ENCODE measurements around the gene RAP2A.

DNA sequence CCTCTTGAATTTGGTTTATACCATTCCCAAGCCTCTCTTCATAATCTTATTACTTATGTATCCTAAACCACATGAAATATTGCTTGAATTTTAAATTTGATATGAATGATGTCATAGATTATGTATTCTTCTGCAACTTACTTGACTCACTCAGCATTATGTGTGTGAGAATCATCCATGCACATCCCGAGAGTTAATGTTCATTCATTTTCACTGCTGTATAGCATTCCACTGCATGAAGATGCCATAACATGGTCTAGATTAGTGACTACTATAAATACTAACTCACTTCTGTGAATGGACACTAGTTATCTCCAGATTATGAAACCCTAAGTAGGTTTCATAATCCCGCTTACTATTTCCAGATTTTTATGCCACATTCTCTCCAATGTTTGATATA lies 25.0 kb upstream of the RAP2A start:
- TF ChIP-seq, protein P1, sequence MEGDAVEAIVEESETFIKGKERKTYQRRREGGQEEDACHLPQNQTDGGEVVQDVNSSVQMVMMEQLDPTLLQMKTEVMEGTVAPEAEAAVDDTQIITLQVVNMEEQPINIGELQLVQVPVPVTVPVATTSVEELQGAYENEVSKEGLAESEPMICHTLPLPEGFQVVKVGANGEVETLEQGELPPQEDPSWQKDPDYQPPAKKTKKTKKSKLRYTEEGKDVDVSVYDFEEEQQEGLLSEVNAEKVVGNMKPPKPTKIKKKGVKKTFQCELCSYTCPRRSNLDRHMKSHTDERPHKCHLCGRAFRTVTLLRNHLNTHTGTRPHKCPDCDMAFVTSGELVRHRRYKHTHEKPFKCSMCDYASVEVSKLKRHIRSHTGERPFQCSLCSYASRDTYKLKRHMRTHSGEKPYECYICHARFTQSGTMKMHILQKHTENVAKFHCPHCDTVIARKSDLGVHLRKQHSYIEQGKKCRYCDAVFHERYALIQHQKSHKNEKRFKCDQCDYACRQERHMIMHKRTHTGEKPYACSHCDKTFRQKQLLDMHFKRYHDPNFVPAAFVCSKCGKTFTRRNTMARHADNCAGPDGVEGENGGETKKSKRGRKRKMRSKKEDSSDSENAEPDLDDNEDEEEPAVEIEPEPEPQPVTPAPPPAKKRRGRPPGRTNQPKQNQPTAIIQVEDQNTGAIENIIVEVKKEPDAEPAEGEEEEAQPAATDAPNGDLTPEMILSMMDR (IDR thresholded peaks at IDR 0.05; ENCODE audit: insufficient read depth, low read depth, low read length): no peak
- TF ChIP-seq EZH2 (IDR thresholded peaks at IDR 0.05; ENCODE audit: insufficient read depth, low read length): no peak
